Measurements from ENCODE around the gene CLCNKA. TPM values are rescaled to one million over a fixed set of nuclear protein-coding genes. Genes with fewer than 3 reads are reported as not detected.
"Not testable (repeated sequence)": the region's sequence is repeated elsewhere in the genome, so short reads cannot be mapped to it uniquely, and the experiment has no call there.

Gene CLCNKA
- total RNA-seq, 2 experiments from 2014 or later, result not detected

GRCh38 chr1:16054598-16055540 lies 33.0 kb downstream of the CLCNKA start:
- Mint-ChIP-seq H3K9me3 (no peaks in the 10 kb centered on the region), H3K36me3 (ENCODE audit: low read depth) (no peaks in the 10 kb centered on the region)
- CTCF ChIA-PET, result interaction anchor here (0.6 to 3.9 kb wide), 9 partner anchors 9 to 263 kb away, joined by 3 to 23 read pairs (median 4); no protein-coding TSS in a partner anchor

GRCh38 chr1:16055613-16056520 lies 34.0 kb downstream of the CLCNKA start:
- DNase-seq, result peak; percentile 93
- H3K4me1 Mint-ChIP-seq (ENCODE audit: low read depth), result peaks cover 2% of the 10 kb centered on the region
- CTCF ChIA-PET, result interaction anchor here (0.6 to 3.9 kb wide), 9 partner anchors 10 to 264 kb away, joined by 3 to 23 read pairs (median 4); partner anchors contain the start of gene SRARP
- intact Hi-C loops (cut with micrococcal nuclease), result loop anchor here (1.0 kb wide), 4 partner anchors 47 to 264 kb away; no protein-coding TSS in a partner anchor
- no peaks in the 10 kb centered on the region for H3K9me3 Mint-ChIP-seq
- H3K36me3 Mint-ChIP-seq (ENCODE audit: low read depth), result no peaks in the 10 kb centered on the region
- H3K4me3 Mint-ChIP-seq, result no peak overlapping the region
- no peak overlapping the region for H3K27ac Mint-ChIP-seq
- H3K27me3 Mint-ChIP-seq (ENCODE audit: low read depth), result no peaks in the 10 kb centered on the region

More at GRCh38 chr1:16054598-16055540, 33.0 kb downstream of the CLCNKA start:
- H3K4me1 Mint-ChIP-seq (ENCODE audit: low read depth), result peaks cover 2% of the 10 kb centered on the region
- no peak overlapping the region for H3K27ac Mint-ChIP-seq
- H3K4me3 Mint-ChIP-seq, result no peak overlapping the region
- no peak for DNase-seq
- no peaks in the 10 kb centered on the region for H3K27me3 Mint-ChIP-seq (ENCODE audit: low read depth)
- intact Hi-C loops (cut with micrococcal nuclease), result no loop called here

GRCh38 chr1:16056521-16056912 lies 34.7 kb downstream of the CLCNKA start:
- CTCF ChIA-PET, result interaction anchor here (0.6 to 3.2 kb wide), 8 partner anchors 11 to 265 kb away, joined by 3 to 17 read pairs (median 4); partner anchors contain the start of gene SRARP
- H3K36me3 Mint-ChIP-seq (ENCODE audit: low read depth); H3K27me3 Mint-ChIP-seq (ENCODE audit: low read depth); H3K4me1 Mint-ChIP-seq (ENCODE audit: low read depth); H3K4me3 Mint-ChIP-seq; H3K9me3 Mint-ChIP-seq; H3K27ac Mint-ChIP-seq; DNase-seq: not testable (repeated sequence)
- intact Hi-C loops (cut with micrococcal nuclease), result loop anchor here (1.0 kb wide), 4 partner anchors 47 to 264 kb away; no protein-coding TSS in a partner anchor

- H3K4me1 Mint-ChIP-seq (ENCODE audit: low read depth); H3K9me3 Mint-ChIP-seq; H3K4me3 Mint-ChIP-seq; H3K27ac Mint-ChIP-seq; H3K27me3 Mint-ChIP-seq (ENCODE audit: low read depth); DNase-seq; H3K36me3 Mint-ChIP-seq (ENCODE audit: low read depth): not testable (repeated sequence)
- intact Hi-C loops (cut with micrococcal nuclease), result loop anchor here (1.0 kb wide), 1 partner anchor 24 kb away; no protein-coding TSS in a partner anchor
- CTCF ChIA-PET, result interaction anchor here (0.6 to 3.2 kb wide), 8 partner anchors 12 to 265 kb away, joined by 3 to 17 read pairs (median 4); partner anchors contain the start of genes CLCNKB and SRARP
Observed at GRCh38 chr1:16057314-16057915, 35.6 kb downstream of the CLCNKA start.

GRCh38 chr1:16058394-16059120 lies 36.7 kb downstream of the CLCNKA start:
- H3K36me3 Mint-ChIP-seq (ENCODE audit: low read depth); H3K9me3 Mint-ChIP-seq; H3K27ac Mint-ChIP-seq; H3K4me3 Mint-ChIP-seq; H3K27me3 Mint-ChIP-seq (ENCODE audit: low read depth); intact Hi-C loops (cut with micrococcal nuclease); H3K4me1 Mint-ChIP-seq (ENCODE audit: low read depth); DNase-seq: not testable (repeated sequence)
- CTCF ChIA-PET, result interaction anchor here (1.0 kb wide), 1 partner anchor 15 kb away, joined by 4 read pairs; the partner anchor contains the start of gene CLCNKB

GRCh38 chr1:16061266-16061665 lies 39.4 kb downstream of the CLCNKA start:
- H3K4me3 Mint-ChIP-seq, result no peak overlapping the region
- H3K36me3 Mint-ChIP-seq (ENCODE audit: low read depth), result no peaks in the 10 kb centered on the region
- H3K9me3 Mint-ChIP-seq, result no peaks in the 10 kb centered on the region
- no peaks in the 10 kb centered on the region for H3K27me3 Mint-ChIP-seq (ENCODE audit: low read depth)
- H3K4me1 Mint-ChIP-seq (ENCODE audit: low read depth), result no peaks in the 10 kb centered on the region
- DNase-seq, result no peak
- no peak overlapping the region for H3K27ac Mint-ChIP-seq
- CTCF ChIA-PET, result interaction anchor here (2.0 kb wide), 1 partner anchor 52 kb away, joined by 5 read pairs; no protein-coding TSS in a partner anchor
- intact Hi-C loops (cut with micrococcal nuclease), result no loop called here

GRCh38 chr1:16061989-16062686 lies 40.3 kb downstream of the CLCNKA start:
- H3K9me3 Mint-ChIP-seq; intact Hi-C loops (cut with micrococcal nuclease); H3K27ac Mint-ChIP-seq; H3K36me3 Mint-ChIP-seq (ENCODE audit: low read depth); DNase-seq; H3K4me1 Mint-ChIP-seq (ENCODE audit: low read depth); CTCF ChIA-PET; H3K4me3 Mint-ChIP-seq; H3K27me3 Mint-ChIP-seq (ENCODE audit: low read depth): not testable (repeated sequence)

- intact Hi-C loops (cut with micrococcal nuclease); H3K9me3 Mint-ChIP-seq; H3K4me3 Mint-ChIP-seq; H3K27ac Mint-ChIP-seq; H3K36me3 Mint-ChIP-seq (ENCODE audit: low read depth); CTCF ChIA-PET; H3K4me1 Mint-ChIP-seq (ENCODE audit: low read depth); H3K27me3 Mint-ChIP-seq (ENCODE audit: low read depth); DNase-seq: not testable (repeated sequence)
Observed at GRCh38 chr1:16062687-16063075, 40.8 kb downstream of the CLCNKA start.

- CTCF ChIA-PET, result no interaction called here
- H3K4me1 Mint-ChIP-seq (ENCODE audit: low read depth), result no peaks in the 10 kb centered on the region
- intact Hi-C loops (cut with micrococcal nuclease), result no loop called here
- H3K9me3 Mint-ChIP-seq, result no peaks in the 10 kb centered on the region
- no peaks in the 10 kb centered on the region for H3K27me3 Mint-ChIP-seq (ENCODE audit: low read depth)
- no peak overlapping the region for H3K4me3 Mint-ChIP-seq
- no peaks in the 10 kb centered on the region for H3K36me3 Mint-ChIP-seq (ENCODE audit: low read depth)
- no peak overlapping the region for H3K27ac Mint-ChIP-seq
- no peak for DNase-seq
Observed at GRCh38 chr1:16063226-16063829, 41.5 kb downstream of the CLCNKA start.

GRCh38 chr1:16063921-16064320 lies 42.1 kb downstream of the CLCNKA start:
- Mint-ChIP-seq H3K9me3 (no peaks in the 10 kb centered on the region), H3K36me3 (ENCODE audit: low read depth) (no peaks in the 10 kb centered on the region), H3K4me3 (no peak overlapping the region), H3K27me3 (ENCODE audit: low read depth) (no peaks in the 10 kb centered on the region), H3K27ac (no peak overlapping the region), H3K4me1 (ENCODE audit: low read depth) (no peaks in the 10 kb centered on the region)
- no peak for DNase-seq
- CTCF ChIA-PET, result interaction anchor here (1.4 kb wide), 1 partner anchor 10 kb away, joined by 6 read pairs; the partner anchor contains the start of gene FAM131C
- intact Hi-C loops (cut with micrococcal nuclease), result no loop called here
